ENCODE data around the gene FGGY.

The FGGY gene

DNA sequence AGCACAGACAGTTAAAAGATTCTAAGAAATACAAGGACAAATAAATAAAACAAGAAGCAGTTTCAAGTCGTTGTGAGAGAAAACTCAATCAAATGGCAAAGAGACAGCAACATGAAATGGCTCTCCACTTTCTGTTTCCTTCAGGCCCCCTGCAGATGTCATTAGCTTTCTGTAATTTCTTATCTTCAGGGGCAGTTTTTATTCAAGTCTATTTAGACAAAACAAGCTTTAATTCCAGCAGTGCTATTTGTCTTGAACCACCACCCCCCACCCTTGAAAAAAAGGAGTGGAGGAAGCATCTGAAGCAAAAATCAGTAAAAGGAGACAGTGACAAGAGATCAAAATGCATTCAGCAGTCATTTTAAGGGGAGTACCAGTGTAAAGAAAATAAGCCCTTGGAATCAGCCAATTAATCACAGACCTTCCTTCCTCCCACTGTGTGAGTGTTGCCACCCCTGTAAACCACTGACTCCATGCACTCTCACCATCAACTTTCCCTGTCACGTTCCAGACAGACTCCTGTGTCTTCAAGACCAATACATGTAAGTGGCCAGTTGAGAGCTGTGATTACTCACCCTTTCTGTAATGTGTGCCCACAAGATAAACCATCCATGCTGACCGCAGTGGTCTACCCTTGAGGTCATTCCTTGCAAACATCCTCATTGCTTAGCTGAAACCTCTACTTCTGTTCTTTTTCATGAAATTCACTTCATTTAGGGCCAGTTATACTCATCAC is 381.8 kb downstream of the FGGY start:
- peak; percentile 77 for DNase-seq (ENCODE audit: extremely low read depth, low read depth)
- TF ChIP-seq, protein P1, sequence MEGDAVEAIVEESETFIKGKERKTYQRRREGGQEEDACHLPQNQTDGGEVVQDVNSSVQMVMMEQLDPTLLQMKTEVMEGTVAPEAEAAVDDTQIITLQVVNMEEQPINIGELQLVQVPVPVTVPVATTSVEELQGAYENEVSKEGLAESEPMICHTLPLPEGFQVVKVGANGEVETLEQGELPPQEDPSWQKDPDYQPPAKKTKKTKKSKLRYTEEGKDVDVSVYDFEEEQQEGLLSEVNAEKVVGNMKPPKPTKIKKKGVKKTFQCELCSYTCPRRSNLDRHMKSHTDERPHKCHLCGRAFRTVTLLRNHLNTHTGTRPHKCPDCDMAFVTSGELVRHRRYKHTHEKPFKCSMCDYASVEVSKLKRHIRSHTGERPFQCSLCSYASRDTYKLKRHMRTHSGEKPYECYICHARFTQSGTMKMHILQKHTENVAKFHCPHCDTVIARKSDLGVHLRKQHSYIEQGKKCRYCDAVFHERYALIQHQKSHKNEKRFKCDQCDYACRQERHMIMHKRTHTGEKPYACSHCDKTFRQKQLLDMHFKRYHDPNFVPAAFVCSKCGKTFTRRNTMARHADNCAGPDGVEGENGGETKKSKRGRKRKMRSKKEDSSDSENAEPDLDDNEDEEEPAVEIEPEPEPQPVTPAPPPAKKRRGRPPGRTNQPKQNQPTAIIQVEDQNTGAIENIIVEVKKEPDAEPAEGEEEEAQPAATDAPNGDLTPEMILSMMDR (IDR thresholded peaks at IDR 0.05; ENCODE audit: low read depth, low read length, missing control alignments) = no peak
- no peak overlapping the region for H3K4me3 ChIP-seq (replicated peaks; ENCODE audit: low read depth, low read length)

DNA sequence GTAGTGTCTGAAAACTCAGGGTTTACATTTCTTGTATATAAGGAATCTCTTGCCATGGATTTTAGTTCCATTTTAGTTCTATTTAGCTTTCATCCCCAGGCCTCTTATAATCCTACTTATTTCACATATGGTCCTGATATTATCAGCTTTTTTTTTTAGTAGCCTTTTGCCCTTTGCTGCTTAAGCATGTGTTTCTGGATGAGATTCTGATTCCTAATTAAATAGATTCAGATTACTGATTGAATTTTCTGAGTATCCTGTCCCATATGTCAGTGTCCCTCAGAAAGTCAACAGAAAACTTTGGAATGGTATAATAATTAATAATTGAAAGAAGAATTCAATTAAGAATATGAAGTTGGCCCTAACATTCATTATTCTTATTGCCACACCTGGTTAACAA is 383.1 kb downstream of the FGGY start:
- no peak overlapping the region for H3K4me3 ChIP-seq (replicated peaks; ENCODE audit: low read depth, low read length)
- DNase-seq (ENCODE audit: extremely low read depth, low read depth) = no peak
- TF ChIP-seq, protein P1 (IDR thresholded peaks at IDR 0.05; ENCODE audit: low read depth, low read length, missing control alignments) = no peak

DNA sequence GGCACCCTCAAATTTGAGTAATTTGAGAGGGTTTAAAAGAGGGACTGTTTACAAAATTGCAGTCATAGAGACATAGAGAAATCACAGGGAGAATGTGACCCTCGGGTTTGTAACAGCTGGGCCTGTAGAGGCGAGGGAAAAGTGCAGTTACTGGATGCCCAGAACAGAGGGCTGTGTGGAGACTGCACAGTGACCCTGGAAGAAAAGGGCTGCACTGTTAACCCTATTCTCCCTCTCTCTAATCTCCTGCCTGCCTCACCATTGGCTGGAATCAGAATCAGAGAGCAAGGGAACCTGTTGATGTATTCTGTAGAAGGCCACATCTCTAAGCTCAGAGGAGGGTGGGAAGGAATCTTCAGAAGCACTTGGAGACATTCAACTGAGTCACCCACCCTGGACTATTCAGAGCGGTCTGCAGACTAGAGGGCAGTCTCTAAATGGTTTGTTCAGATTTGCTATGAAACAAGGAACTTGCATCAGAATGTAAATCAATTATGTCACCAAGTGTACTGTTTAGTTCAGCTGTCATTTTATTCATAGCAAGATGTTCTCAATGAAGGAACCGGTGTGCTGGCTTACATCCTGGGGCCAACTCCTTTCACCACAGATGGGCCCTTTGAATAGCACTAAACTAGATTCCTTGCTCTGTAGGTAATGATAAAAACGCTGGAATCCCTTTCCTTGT is 385.6 kb downstream of the FGGY start:
- DNase-seq (ENCODE audit: extremely low read depth, low read depth) = no peak
- TF ChIP-seq, protein P1 (IDR thresholded peaks at IDR 0.05; ENCODE audit: low read depth, low read length, missing control alignments) = no peak
- no peak overlapping the region for H3K4me3 ChIP-seq (replicated peaks; ENCODE audit: low read depth, low read length)

DNA sequence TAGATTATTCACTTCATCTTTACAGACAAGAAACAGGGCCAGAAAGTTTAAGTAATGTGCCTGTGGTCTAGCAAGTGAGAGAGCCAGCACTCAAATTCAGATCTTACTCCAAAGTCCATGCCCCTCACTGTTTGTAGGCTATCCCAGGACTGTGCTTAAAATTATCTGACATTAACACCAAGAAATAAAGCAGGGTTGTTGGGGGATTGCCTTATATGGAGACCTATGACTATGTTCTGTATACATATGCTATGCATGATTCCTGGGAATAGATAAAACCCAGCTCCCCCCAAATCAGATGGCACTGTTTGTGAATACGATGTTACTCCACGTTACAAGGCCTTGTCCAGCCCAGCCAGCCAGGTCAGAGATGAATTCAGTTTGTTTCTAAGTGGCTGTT is 386.3 kb downstream of the FGGY start:
- TF ChIP-seq, protein P1 (IDR thresholded peaks at IDR 0.05; ENCODE audit: low read depth, low read length, missing control alignments) = no peak
- DNase-seq (ENCODE audit: extremely low read depth, low read depth) = no peak

DNA sequence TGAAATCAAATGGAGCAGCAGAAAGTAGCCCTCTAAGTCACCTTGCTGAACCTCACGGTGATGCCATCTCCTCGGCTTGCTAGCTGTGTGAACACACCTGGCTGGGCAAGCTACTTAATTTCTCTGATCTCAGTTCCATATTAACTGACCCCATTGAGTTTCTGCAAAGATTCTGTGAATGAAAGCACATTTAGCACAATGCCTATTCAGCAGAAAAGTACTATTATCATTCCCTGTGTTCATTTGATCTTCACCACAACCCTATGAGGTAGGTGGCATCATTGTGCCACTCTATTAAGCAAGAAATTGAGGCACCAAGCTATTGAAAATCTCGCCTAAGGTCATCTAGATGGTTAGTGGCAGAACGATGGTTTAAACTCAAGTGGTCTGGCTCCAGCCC is 387.8 kb downstream of the FGGY start:
- TF ChIP-seq, protein P1 (IDR thresholded peaks at IDR 0.05; ENCODE audit: low read depth, low read length, missing control alignments) = no peak
- DNase-seq (ENCODE audit: extremely low read depth, low read depth) = no peak
- no peak overlapping the region for H3K4me3 ChIP-seq (replicated peaks; ENCODE audit: low read depth, low read length)

More for the DNA sequence above, 386.3 kb downstream of the FGGY start:
- no peak overlapping the region for H3K4me3 ChIP-seq (replicated peaks; ENCODE audit: low read depth, low read length)

DNA sequence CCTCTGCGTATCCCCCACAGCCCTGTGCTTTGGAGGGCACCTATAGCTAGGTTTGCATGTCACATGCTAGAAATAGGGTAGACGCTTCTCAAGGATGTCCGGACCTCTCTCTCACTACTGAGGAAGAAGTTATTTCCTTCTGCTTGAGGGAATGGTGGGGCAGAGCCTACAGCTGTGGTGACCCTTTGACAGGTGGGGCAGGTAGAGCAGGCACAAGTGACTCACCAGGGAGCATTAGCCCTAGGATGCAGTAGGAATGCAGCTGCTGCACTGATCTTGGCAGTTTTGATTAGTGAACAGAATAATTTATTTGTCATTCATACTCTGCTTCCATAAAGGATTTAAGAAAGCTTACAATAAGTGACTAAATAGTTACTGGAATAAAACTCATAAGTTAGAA is 388.2 kb downstream of the FGGY start:
- H3K4me3 ChIP-seq (replicated peaks; ENCODE audit: low read depth, low read length) = no peak overlapping the region
- DNase-seq (ENCODE audit: extremely low read depth, low read depth) = no peak
- TF ChIP-seq, protein P1 (IDR thresholded peaks at IDR 0.05; ENCODE audit: low read depth, low read length, missing control alignments) = no peak
